Keratinocyte (primary cell): ENCODE measurements around the gene BBX.

ENCODE experiments used
- EZH2 ChIP-seq: IDR thresholded peaks from one replicate; pipeline ENCODE4 v1.6.1; 2012; ENCODE audit warnings: inconsistent platforms, mild to moderate bottlenecking, low read length, moderate library complexity
- TF ChIP-seq, protein P1 (sequence below), 3 experiments: IDR thresholded peaks in 1 of 3; conservative IDR thresholded peaks in 1 of 3; optimal IDR thresholded peaks in 1 of 3; 2 replicates in 2 of 3; 3 replicates in 1 of 3; pipeline versions ENCODE3 to v1.5.1; 2011; ENCODE audit warnings: low read length in 3 of 3, mild to moderate bottlenecking in 3 of 3, moderate library complexity in 2 of 3, control low read depth in 1 of 3, inconsistent platforms in 1 of 3; ENCODE audit not compliant: insufficient read depth in 2 of 3; ENCODE audit errors: extremely low read depth in 1 of 3

DNA sequence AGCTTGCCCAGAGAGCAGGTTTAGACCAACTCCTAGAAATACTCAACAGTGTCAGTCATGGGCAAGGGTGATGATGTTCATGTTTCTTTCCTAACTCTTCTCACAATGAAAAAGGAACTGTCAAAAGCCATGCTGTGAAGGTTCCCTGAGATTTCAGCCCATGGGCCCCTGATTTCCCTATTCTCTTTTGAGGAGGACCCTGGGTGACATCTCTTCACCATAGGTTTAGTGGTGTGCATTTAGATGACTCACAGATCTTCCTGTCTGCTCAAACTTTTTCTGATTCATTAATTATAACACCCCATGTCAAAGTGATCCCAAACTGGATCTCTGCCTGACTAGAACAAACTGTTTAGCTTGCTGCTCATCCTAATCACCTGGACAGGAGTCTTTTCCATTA lies 108.0 kb downstream of the BBX start:
- TF ChIP-seq, protein P1, sequence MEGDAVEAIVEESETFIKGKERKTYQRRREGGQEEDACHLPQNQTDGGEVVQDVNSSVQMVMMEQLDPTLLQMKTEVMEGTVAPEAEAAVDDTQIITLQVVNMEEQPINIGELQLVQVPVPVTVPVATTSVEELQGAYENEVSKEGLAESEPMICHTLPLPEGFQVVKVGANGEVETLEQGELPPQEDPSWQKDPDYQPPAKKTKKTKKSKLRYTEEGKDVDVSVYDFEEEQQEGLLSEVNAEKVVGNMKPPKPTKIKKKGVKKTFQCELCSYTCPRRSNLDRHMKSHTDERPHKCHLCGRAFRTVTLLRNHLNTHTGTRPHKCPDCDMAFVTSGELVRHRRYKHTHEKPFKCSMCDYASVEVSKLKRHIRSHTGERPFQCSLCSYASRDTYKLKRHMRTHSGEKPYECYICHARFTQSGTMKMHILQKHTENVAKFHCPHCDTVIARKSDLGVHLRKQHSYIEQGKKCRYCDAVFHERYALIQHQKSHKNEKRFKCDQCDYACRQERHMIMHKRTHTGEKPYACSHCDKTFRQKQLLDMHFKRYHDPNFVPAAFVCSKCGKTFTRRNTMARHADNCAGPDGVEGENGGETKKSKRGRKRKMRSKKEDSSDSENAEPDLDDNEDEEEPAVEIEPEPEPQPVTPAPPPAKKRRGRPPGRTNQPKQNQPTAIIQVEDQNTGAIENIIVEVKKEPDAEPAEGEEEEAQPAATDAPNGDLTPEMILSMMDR (optimal IDR thresholded peaks at IDR 0.05 in 1 of 3, IDR thresholded peaks at IDR 0.05 in 1 of 3, conservative IDR thresholded peaks at IDR 0.05 in 1 of 3; ENCODE audit: extremely low read depth in 1 of 3, insufficient read depth in 2 of 3, low read length in 3 of 3): no peak
- TF ChIP-seq EZH2: no peak
